VCaP (cell line): Measurements from ENCODE around the gene DISC1.
A peak's percentile ranks its signal among the peaks of the same experiment; 100 is the strongest.
"Not testable (repeated sequence)": the region's sequence is repeated elsewhere in the genome, so short reads cannot be mapped to it uniquely, and the experiment has no call there.

Experiments
- H3K27ac ChIP-seq: fragments of 450-650 bp; 2 replicates; pipeline ENCODE4 v1.5.1; 2017
- TF ChIP-seq, protein P1 (sequence below): fragments of 450-650 bp; conservative IDR thresholded peaks from 2 replicates; pipeline ENCODE4 v1.5.1; 2017; ENCODE audit warnings: mild to moderate bottlenecking, moderate library complexity

DISC1 gene

DNA sequence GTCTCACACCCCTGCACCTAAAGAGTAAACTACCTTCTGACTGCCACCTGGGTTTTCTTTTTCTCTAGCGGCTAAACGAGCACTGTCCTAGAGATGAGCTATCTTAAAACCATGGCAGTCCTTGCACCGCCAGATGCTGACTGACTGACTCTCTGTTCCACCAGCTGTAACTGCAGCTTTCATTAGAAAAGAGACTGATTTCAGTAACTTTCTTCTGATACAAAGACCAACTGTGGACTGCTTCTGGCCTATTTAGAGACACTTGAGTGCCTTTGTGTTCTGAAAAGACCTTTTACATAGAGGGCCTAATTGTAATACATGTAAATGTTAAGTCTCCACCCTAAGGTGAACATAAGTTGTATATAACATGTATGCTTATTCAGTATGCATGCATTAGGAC lies 152.5 kb downstream of the DISC1 start:
- TF ChIP-seq, protein P1, sequence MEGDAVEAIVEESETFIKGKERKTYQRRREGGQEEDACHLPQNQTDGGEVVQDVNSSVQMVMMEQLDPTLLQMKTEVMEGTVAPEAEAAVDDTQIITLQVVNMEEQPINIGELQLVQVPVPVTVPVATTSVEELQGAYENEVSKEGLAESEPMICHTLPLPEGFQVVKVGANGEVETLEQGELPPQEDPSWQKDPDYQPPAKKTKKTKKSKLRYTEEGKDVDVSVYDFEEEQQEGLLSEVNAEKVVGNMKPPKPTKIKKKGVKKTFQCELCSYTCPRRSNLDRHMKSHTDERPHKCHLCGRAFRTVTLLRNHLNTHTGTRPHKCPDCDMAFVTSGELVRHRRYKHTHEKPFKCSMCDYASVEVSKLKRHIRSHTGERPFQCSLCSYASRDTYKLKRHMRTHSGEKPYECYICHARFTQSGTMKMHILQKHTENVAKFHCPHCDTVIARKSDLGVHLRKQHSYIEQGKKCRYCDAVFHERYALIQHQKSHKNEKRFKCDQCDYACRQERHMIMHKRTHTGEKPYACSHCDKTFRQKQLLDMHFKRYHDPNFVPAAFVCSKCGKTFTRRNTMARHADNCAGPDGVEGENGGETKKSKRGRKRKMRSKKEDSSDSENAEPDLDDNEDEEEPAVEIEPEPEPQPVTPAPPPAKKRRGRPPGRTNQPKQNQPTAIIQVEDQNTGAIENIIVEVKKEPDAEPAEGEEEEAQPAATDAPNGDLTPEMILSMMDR = no peak
- H3K27ac ChIP-seq = peak overlapping the region; percentile 76

DNA sequence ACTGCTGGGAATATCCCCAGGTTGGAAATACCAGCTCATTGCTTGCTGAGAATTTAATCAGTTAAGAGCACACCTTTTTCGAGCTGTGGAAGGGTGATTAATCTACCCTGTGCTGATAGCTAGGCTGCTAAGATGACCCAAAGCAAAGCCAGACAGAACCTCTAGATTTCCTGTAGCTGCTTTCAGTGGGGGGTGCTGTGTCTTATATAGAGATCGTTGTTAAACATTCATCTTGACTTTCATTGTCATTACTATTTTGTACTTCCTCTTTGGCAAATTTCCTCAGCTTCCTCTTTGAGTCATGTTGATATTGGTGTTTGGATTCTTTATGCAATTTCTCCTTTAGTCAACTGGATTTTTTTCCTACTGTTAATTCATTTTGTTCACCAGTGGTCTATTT lies 155.3 kb downstream of the DISC1 start:
- H3K27ac ChIP-seq = peak overlapping the region; percentile 21; the same call in 1 of the 2 replicates
- TF ChIP-seq, protein P1 = no peak

DNA sequence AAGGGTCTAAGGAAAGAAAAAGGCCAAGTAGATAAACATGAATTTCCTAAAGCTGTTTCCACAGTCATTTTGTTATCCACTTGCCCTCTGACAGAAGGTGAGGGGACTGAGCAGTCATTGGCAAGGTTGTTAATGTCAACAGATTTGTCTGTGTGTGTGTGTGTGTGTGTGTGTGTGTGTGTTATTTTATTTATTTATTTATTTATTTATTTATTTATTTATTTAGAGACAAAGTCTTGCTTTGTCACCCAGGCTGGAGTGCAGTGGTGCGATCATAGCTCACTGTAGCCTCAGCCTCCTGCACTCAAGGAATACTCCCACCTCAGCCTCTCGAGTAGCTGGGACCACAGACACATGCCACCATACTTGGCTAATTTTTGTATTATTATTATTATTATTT lies 158.5 kb downstream of the DISC1 start:
- not testable (repeated sequence) for H3K27ac ChIP-seq

DNA sequence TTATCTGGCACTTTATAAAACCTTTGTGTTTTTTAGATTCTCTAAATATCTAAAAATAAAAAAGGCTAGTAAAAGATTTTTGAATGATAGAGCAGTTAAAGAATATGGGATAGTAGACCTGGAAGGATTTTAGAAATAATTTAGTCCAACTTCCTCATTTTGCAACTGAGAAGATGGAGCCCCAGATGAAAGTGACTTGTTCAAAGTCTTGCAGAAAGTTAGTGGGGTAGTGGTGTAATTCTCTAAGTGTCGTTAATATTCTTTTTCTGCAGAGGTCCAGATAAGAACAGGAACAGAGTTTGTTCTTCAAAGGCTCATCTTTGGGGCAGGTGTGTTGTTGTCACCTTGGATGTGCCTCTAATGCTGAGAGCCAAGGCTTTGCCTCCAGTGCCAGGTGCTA lies 159.5 kb downstream of the DISC1 start:
- TF ChIP-seq, protein P1 = no peak
- no peak overlapping the region for H3K27ac ChIP-seq

DNA sequence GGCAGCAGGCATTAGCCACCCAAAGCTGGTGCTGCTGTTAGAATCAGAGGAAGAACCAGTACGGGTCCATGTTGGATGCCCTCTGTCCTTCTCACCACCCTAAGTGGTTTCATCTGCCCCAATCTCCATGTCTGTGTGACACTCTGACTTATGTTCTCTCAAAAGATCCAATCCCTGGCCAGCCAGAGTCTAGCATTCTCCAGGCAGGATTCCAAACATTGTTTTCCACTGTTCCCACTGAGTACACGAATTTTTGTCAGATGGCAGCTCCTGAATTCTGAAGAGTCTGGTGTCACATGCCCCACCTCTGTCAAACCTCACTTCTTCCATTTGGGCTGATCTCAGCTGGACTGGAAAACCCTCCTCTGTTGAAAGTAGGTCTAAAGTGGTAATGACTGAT lies 166.0 kb downstream of the DISC1 start:
- TF ChIP-seq, protein P1 = no peak
- H3K27ac ChIP-seq = peak overlapping the region; percentile 7; the same call in 1 of the 2 replicates

DNA sequence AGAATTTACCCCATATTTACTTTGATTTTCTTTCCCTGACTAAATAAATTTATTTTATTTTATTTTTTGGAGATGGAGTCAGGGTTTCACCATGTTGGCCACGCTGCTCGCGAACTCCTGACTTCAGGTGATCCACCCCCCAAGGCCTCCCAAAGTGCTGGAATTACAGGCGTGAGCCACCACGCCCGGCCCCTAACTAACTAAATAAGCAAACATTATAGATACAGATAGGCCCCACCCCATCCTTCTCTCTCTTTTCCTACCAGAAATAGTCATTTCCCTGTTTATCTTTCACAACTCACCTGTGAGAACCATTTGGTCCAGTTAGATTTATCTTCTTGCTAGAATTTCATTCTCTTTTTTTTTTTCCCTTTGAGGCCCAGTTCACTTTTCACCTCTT lies 167.3 kb downstream of the DISC1 start:
- H3K27ac ChIP-seq = no peak overlapping the region
- TF ChIP-seq, protein P1 = no peak

DNA sequence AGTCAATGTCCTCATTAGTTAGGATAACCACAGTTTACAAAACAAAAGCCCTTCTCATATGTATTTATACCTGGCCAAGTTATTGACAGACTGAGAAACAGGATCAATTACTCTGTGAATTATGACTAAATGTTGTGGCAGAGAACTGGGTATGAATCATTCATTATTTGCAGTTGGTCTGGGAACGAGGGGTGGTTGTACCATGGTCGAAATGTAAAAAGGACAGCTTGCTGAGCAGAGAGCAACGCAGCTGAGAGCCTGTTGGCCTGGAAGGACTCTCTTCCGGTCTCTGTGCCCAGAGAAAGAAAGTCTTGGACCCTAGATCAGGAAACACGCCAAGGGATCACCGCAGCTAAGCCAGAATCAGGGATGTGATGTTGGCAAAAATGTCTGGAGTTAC lies 169.6 kb downstream of the DISC1 start:
- H3K27ac ChIP-seq = no peak overlapping the region
- TF ChIP-seq, protein P1 = no peak

DNA sequence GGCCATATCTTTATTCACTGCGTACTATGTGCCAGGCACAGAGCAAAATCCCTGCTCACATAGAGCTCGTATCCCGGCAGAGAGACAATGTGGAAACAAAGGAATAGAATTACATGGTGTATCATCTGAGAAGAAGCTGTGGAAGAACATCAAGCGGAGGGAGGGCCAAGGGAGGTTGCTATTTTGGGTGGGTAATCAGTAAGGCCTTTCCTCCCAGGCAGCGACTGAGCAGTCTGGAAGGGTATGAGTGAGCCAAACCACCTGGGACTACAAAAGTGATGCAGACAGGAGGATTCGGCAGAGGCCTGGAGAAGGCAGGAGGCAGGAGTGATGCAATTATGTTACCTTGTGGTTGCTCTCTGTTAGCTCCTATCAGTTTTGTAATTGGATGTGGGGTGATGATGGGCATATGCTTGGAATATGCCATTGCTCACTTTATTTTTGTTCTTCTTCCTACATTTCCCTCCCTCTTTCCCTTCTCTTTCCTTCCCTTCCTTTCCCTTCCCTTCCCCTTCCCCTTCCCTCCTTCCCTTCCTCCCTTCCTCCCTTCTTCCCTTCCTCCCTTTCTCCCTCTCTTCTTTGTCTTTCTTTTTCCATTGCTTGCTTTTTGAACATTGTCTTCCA lies 172.9 kb downstream of the DISC1 start:
- TF ChIP-seq, protein P1 = no peak
- H3K27ac ChIP-seq = no peak overlapping the region
